Activated naive CD8-positive, alpha-beta T cell treated with anti-CD3 and anti-CD28 coated beads, Interleukin-2, amount 50 U/mL, for 16 hours (primary cell): ENCODE results near the gene ATPAF2.

ENCODE experiments used
- DNase-seq: peaks from one replicate; pipeline ENCODE4 v3.0.0-alpha.2; 2020; ENCODE audit warnings: low read depth, low spot score

The ATPAF2 gene

GRCh38 chr17:18039535-18040260, 730 bp upstream of the ATPAF2 start:
- no peak for DNase-seq

DNA sequence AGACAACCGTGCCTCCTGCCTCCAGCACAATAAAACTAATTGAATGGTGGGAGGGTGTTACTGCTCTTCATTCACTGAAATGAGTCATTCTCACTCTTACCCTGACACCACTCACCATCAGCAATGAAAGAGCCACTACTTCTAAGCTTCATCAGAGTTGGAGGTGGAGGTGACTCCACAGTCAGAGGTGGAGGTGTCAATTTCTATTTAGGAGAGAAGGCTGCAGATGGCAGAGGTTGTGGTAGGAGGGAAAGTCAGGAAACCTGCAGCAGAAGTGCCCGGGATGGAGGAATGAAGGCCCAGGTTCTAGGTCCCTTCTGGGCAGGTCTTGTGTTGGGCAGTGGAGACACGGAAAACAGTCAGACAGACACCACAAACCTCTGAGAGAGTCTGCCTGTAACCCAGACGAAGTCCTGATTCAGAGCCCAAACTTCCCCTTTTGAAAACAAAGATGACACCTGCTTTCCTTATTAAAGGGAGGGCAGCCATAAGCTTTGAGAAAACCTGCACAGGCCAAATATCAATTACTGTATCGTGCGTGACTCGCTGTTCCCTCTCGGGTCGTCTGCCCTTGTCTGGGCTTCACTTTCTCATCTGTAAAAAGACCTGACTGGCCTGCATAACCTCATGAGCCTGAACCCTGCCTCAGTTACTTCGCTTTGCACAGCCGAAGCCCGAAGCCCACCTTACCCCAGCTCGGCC, 668 bp downstream of the ATPAF2 start:
- no peak for DNase-seq

DNA sequence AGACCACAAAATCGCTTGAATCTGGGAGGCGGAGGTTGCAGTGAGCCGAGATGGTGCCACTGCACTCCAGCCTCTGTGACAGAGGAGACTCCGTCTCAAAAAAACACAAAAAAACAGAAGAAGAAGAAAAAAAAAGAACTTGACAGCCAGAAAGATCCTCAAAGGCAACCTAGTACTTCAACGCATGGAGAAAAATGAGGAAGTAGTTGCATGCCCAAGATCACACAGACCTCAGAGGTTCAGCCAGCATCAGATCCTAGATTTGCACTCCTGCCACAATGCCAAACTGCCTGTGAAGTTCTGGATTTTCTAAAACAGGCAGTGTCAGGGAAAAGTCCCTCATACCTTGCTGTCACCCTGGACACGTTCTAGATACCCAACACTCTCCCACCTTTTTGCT, 1.5 kb downstream of the ATPAF2 start:
- no peak for DNase-seq

GRCh38 chr17:18035704-18036103, 3.3 kb downstream of the ATPAF2 start:
- DNase-seq, result no peak

- no peak for DNase-seq
These were observed 5.4 kb downstream of the ATPAF2 start for GRCh38 chr17:18033442-18034099.

GRCh38 chr17:18031955-18032354, 7.0 kb downstream of the ATPAF2 start:
- no peak for DNase-seq

DNA sequence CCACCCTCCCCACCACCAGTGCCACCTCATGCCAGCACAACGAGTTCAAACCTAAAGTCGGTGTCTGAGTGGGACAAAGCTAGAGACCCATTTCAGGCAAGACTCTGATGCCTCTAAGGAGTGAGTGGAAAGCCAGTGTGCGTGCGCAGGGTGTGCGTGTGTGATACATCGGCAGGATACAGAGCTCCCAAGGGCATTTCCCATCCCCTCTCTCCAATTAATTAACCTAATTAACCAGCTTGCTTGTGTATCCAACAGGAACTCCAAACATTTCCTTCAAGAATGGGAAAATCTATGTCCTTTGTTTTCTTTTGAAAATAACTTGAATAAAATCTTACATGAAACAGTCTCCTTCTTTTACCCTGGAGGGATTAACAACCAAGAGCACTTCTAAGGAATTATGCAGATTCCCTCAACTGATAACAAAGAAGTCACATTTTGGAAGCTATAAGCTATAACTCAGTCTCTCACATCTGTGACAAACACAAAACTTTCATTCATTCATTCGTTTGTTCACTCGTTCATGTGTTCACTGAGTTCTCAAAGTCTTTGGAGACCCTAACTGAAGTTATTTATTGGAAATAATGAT, 9.9 kb downstream of the ATPAF2 start:
- no peak for DNase-seq

GRCh38 chr17:18028114-18028951, 10.6 kb downstream of the ATPAF2 start:
- DNase-seq, result no peak

DNA sequence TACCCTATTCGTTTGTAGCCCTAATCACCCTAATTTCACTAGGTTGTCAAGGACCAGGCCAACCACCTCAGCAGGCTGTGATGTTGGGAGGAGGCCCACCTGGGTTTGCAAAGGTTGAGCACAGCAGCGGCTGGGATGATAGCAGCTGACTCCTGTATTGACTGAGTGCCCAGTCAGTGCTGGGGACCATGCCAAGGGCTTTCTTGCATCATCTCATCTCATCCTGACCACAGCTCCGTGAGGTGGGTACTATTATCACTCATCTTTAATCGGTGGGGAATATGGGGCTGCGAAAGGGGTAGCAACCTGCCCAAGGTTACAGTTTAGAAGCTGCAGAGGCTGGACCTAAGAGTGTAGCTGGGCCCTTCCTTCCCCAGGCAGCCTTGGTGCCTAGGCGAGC, 11.7 kb downstream of the ATPAF2 start:
- no peak for DNase-seq

DNA sequence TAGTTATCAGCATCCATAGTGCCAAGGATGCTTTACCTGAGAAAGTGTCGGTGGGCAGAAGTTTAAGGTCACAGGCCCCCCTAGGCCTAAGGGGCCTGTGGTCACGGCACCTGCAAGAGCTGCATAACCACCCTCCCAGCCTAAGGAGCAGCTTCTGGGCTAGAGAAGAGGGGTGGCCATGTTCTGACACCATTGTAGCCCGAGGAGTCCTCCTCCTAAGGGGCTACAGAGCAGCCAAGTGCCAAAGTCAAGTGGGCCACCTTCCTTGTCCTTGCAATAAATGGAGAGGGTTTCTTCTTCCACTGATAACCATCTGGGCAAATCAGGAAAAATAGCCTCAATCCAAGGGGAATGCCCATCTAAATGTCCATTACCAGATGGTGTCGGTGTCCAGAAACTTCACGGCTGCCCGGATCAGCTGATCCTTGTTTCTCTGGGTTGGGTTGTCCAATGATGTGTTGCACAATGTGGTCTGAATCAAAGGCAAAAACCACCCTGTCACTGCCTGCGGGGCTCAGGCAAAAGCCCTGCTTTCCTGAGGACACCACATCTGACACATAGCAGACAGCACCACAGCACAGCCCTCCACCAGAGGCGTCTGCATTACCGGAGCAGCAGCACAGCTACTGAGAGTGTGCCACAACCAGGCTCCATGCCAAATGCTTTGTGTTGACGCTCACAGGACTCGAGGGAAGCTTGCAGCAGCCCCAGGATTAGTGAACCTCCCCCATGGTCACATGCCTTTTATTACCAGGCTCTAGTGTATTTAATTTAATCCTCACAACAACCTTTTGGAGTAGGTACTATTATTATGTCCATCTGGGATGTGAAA, 12.8 kb downstream of the ATPAF2 start:
- no peak for DNase-seq

DNA sequence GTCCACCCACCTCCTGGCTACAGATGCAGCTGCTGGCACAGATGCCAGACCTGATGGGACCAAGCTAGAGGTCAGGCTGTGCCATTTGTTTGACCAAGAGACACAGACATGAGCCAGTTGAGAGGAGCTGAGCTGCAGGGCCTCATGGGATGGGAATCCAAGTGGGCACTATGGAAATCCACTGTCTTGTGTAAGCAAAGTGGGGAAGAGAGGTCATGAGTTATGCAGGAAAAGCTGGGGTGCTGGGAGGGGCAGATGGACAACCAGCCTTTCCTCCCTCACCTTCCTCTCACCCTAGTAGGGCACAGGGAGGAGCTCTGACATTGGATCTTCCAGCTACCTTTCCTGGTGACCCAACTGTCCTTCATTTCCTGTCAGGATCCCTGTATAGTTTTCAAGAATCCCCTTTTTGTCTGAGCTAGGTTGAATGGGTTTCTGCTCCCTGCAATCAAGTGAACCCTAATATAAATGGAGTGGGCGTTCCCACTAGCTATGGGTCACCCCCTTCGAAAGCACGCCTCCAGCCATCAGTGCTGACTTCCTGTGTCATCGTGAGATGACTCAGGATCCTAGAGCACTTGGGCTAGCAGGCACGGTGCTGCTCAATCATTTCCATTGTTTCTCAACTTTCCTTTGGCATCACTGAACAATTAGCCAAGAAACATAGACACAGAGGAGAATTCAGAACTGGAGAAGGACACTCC, 13.6 kb downstream of the ATPAF2 start:
- DNase-seq, result no peak

DNA sequence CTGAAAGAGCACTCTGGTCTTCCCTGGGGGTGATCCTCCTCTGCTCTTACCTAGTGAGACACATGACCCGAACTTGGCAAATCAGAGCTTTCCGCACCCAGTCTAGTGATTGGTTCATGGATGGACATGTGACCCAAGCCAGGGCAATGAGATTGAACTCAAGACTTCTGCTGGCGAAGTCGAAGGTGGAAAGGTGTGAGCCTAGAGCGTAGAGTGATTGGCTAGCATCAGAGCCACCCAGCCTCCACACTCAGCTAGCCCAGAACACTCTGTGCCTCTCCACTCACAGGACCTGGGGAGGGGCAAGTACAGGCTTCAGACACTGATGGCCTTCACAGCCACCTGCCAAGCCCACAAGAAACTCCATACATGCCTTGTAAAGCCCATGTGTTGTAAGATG, 17.6 kb downstream of the ATPAF2 start:
- DNase-seq, result no peak

DNA sequence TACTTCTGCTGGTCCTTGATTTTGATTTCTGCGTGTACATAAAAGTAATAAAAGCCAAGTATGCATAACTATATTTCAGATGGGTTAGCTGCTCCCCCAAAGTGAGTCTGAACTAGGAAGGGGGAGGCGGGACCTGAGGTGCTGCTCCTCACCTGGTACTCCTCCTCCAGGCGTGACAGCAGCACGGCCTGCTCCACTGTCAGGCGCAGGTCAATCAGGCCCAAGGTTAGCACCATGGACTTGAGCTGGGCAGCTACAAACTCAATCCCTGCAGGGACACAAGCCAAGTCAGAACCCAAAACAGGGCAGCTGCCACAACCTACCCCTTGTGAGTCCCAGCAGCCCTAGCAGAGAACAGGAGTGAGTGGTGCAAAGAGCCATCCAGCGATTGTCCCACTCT, 18.0 kb downstream of the ATPAF2 start:
- no peak for DNase-seq

- DNase-seq, result no peak
These were observed 19.2 kb downstream of the ATPAF2 start for GRCh38 chr17:18019838-18020154.

DNA sequence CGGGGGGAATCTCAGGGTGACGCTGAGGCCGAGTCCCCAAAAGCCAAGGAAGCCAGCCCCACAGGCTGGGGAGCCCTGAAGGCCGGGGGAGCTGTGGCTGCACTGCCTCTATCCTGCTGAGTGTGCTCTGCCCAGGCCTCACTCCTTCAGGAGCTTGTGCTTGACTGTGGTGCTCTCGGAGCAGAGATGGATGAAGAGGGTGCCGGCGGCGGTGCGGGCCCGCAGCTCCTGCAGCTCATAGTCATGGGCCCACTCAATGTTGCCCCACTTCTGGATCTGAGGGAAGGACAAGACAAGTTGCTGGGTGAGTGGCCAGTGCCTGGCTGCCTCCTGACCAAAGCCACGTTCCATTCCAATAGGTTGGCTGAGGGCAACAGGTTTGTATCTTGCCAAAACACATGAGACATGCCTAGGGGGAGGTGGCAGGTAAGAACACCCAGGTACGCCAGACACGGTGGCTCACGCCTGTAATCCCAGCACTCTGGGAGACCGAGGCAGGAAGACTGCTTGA, 20.5 kb downstream of the ATPAF2 start:
- no peak for DNase-seq

DNA sequence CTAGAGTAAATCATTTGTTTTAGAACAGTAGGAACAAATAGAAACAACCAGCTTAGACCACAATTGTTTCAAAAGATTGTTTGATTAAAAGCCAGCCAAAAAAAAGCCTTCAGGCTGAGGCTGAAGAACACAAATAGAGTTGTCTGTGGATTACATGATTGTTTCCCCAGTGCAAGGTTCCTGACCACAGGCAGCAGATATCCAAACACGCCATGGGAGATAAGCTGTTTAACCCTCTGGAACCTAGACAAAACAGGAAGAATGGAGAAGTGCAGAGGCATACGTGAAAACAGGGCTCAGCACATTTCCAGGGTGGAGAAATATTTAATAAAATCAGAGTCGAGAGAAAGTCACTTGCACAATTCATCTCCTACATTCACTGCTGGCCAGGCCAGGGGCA, 21.0 kb downstream of the ATPAF2 start:
- no peak for DNase-seq

- DNase-seq, result no peak
These were observed 22.5 kb downstream of the ATPAF2 start for GRCh38 chr17:18016426-18016825.

DNA sequence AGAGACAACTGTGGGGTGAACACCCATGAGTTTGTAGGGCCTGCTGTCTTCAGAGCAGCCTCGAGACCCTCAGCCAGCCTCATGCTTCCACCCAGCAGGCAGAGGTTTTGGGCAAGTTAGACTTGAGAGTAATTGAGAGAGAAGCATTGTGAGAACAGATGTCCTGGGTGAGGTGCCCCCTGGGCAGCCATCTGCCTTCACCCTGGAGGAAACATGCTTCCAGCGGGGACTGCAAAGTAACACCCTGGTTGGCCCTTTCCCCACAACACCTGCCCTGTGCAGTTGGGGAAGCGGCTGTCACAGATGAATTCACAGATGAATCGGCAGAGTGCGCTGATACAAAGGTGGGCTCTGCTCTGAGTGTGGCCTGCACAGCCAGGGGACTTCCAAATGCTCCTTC, 23.4 kb downstream of the ATPAF2 start:
- DNase-seq, result no peak

- DNase-seq, result no peak
These were observed 25.0 kb downstream of the ATPAF2 start for GRCh38 chr17:18014006-18014405.

- DNase-seq, result no peak
These were observed 27.7 kb downstream of the ATPAF2 start for GRCh38 chr17:18011286-18011685.
